GF-D8 (cell line): ENCODE measurements around the gene SELENON.

Source experiments
- DNase-seq: peaks from one replicate; lab custom pipeline; 2025; lab: John Stamatoyannopoulos, UW

The SELENON gene

GRCh38 chr1:25771221-25772114 is 28.5 kb upstream of the SELENON start:
- no peak for DNase-seq

GRCh38 chr1:25772164-25772563 is 27.8 kb upstream of the SELENON start:
- no peak for DNase-seq

GRCh38 chr1:25772692-25773245 is 27.2 kb upstream of the SELENON start:
- no peak for DNase-seq

GRCh38 chr1:25773441-25774125 is 26.4 kb upstream of the SELENON start:
- DNase-seq: no peak

GRCh38 chr1:25774206-25774803 is 25.7 kb upstream of the SELENON start:
- DNase-seq: no peak

GRCh38 chr1:25774921-25775771 is 24.8 kb upstream of the SELENON start:
- DNase-seq: peak; percentile 9

- DNase-seq: no peak
Measured at GRCh38 chr1:25779388-25779787, 20.6 kb upstream of the SELENON start.

- no peak for DNase-seq
Measured at GRCh38 chr1:25779894-25780293, 20.1 kb upstream of the SELENON start.

- no peak for DNase-seq
Measured at GRCh38 chr1:25780318-25781129, 19.5 kb upstream of the SELENON start.

- DNase-seq: no peak
Measured at GRCh38 chr1:25781130-25781433, 18.9 kb upstream of the SELENON start.

GRCh38 chr1:25782608-25783201 is 17.3 kb upstream of the SELENON start:
- DNase-seq: no peak

GRCh38 chr1:25784575-25785051 is 15.4 kb upstream of the SELENON start:
- no peak for DNase-seq

GRCh38 chr1:25785333-25786067 is 14.5 kb upstream of the SELENON start:
- no peak for DNase-seq

- DNase-seq: no peak
Measured at GRCh38 chr1:25786887-25787759, 12.9 kb upstream of the SELENON start.

GRCh38 chr1:25787760-25788166 is 12.2 kb upstream of the SELENON start:
- DNase-seq: no peak

- no peak for DNase-seq
Measured at GRCh38 chr1:25790472-25790871, 9.5 kb upstream of the SELENON start.

GRCh38 chr1:25792115-25792514 is 7.9 kb upstream of the SELENON start:
- no peak for DNase-seq

- DNase-seq: no peak
Measured at GRCh38 chr1:25793585-25794170, 6.3 kb upstream of the SELENON start.
